Measurements from ENCODE around the gene CCDC70.
"Not testable (repeated sequence)": the region's sequence is repeated elsewhere in the genome, so short reads cannot be mapped to it uniquely, and the experiment has no call there.

CCDC70 gene

GRCh38 chr13:51822106-51822815 lies 39.5 kb upstream of the CCDC70 start:
- Mint-ChIP-seq H3K27me3 (no peaks in the 10 kb centered on the region), H3K27ac (ENCODE audit: low read depth) (peak overlapping the region; percentile 88), H3K9me3 (no peaks in the 10 kb centered on the region), H3K4me3 (peak overlapping the region; percentile 80), H3K36me3 (ENCODE audit: insufficient read depth) (peaks cover 20% of the 10 kb centered on the region), H3K4me1 (peaks cover 88% of the 10 kb centered on the region)
- no peak for DNase-seq (ENCODE audit: low spot score in 2 of 2)
- no peak for ATAC-seq (replicated peaks; ENCODE audit: extremely low read depth, poor library complexity, severe bottlenecking)

DNA sequence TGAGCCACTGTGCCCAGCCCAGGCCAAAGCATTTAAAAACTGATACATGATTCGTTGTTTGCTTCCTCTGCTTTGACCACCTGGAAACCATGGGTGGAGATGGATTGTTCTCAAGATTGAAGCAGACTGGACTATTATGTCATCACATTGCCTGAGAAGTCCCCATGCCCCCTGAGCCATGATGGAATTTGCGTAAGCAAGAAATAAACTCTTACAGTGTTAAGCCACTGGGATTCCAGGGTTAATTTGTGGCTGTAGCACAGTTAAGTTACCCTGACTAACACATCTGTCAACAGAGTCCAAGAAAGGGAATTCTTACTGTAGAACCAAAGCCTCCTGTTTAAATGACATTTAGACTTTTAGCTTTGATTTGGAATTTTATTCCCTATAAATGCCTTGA lies 38.4 kb upstream of the CCDC70 start:
- no peak for ATAC-seq (replicated peaks; ENCODE audit: extremely low read depth, poor library complexity, severe bottlenecking)
- H3K4me1 Mint-ChIP-seq, result peaks cover 90% of the 10 kb centered on the region
- H3K36me3 Mint-ChIP-seq (ENCODE audit: insufficient read depth), result peaks cover 20% of the 10 kb centered on the region
- DNase-seq (ENCODE audit: low spot score in 2 of 2), result no peak
- peak overlapping the region; percentile 80 for H3K4me3 Mint-ChIP-seq
- no peaks in the 10 kb centered on the region for H3K27me3 Mint-ChIP-seq
- H3K9me3 Mint-ChIP-seq, result no peaks in the 10 kb centered on the region
- H3K27ac Mint-ChIP-seq (ENCODE audit: low read depth), result no peak overlapping the region

DNA sequence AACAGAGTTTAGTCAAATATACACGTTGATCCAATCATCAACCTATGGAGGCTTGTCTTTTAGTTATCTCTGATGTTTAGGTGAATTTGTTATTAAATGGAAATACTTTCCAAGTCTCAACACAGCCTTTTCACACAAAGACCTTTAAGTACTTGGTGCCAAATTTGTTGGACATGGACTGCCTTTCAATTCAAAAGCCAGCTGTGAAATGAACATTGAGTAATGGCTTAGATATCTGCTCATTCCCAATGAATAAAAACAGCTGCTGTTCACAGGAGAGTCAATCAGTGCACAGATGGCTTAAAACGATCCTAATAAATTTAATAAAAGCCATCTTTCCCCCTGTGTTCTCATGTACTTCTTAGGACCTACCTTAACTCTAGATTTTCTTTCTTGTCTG lies 37.9 kb upstream of the CCDC70 start:
- Mint-ChIP-seq H3K27ac (ENCODE audit: low read depth) (peak overlapping the region; percentile 86), H3K36me3 (ENCODE audit: insufficient read depth) (peaks cover 18% of the 10 kb centered on the region), H3K4me1 (peaks cover 90% of the 10 kb centered on the region), H3K27me3 (no peaks in the 10 kb centered on the region), H3K4me3 (peak overlapping the region; percentile 54), H3K9me3 (no peaks in the 10 kb centered on the region)
- DNase-seq (ENCODE audit: low spot score in 2 of 2) (no peak), ATAC-seq (replicated peaks; ENCODE audit: extremely low read depth, poor library complexity, severe bottlenecking) (no peak)

- not testable (repeated sequence) for DNase-seq (ENCODE audit: low spot score in 2 of 2); H3K27me3 Mint-ChIP-seq; ATAC-seq (replicated peaks; ENCODE audit: extremely low read depth, poor library complexity, severe bottlenecking); H3K9me3 Mint-ChIP-seq
- Mint-ChIP-seq H3K4me1 (peaks cover 81% of the 10 kb centered on the region), H3K27ac (ENCODE audit: low read depth) (peak overlapping the region; percentile 86), H3K4me3 (peak overlapping the region; percentile 54), H3K36me3 (ENCODE audit: insufficient read depth) (peaks cover 18% of the 10 kb centered on the region)
These were observed 37.1 kb upstream of the CCDC70 start for GRCh38 chr13:51824712-51825111.

DNA sequence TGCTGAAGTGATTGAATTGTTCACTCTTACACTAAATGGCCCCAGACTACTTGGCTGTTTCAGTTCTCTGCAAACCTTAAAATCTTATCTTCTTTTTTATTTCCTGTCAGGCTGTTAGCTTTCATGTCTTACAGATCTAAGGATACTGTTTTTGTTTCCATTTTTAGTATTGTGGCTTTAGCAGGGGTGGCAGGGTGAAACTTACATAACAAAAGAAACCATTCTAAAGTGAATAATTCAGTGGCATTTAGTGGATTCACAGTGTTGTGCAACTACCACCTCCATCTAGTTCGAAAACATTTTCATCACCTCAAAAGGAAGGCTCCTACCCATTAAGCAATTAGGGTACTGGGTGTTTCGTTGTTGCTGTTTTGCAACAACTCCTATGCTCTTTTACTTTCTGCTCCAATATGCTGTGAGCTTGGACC lies 36.6 kb upstream of the CCDC70 start:
- Mint-ChIP-seq H3K36me3 (ENCODE audit: insufficient read depth) (peaks cover 18% of the 10 kb centered on the region), H3K4me1 (peaks cover 77% of the 10 kb centered on the region), H3K9me3 (no peaks in the 10 kb centered on the region), H3K27ac (ENCODE audit: low read depth) (peak overlapping the region; percentile 86), H3K4me3 (peak overlapping the region; percentile 54), H3K27me3 (no peaks in the 10 kb centered on the region)
- DNase-seq (ENCODE audit: low spot score in 2 of 2) (no peak), ATAC-seq (replicated peaks; ENCODE audit: extremely low read depth, poor library complexity, severe bottlenecking) (peak; percentile 78)

DNA sequence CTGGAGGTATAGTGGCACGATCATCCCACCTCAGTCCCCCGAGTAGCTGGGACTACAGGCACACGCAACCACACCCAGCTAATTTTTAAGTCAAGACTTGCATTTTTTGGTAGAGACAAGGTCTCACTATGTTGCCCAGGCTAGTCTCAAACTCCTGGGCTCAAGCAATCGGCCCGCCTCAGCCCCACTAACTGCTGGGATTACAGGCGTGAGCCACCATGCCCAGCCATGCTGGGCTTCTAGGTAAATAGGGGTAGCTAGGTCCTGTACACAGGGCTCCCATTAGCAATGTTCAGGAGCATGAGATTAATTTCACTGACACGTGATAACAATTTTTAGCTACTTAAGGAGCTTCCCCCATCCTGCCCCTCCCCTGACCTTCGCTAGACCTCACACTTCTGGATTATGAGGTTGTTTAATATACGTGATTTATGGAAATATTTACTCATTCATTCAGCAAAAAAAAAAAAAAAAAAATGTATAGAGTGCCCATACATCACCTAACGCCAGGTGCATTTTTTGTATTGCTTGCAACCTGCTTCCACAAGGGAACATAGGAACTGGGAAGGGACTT lies 36.0 kb upstream of the CCDC70 start:
- no peaks in the 10 kb centered on the region for H3K9me3 Mint-ChIP-seq

GRCh38 chr13:51826606-51827005 lies 35.2 kb upstream of the CCDC70 start:
- H3K36me3 Mint-ChIP-seq (ENCODE audit: insufficient read depth), result peaks cover 18% of the 10 kb centered on the region

More for the DNA sequence above, 36.0 kb upstream of the CCDC70 start:
- Mint-ChIP-seq H3K4me3 (peak overlapping the region; percentile 54), H3K36me3 (ENCODE audit: insufficient read depth) (peaks cover 18% of the 10 kb centered on the region), H3K27ac (ENCODE audit: low read depth) (peak overlapping the region; percentile 86), H3K27me3 (no peaks in the 10 kb centered on the region), H3K4me1 (peaks cover 71% of the 10 kb centered on the region)
- no peak for ATAC-seq (replicated peaks; ENCODE audit: extremely low read depth, poor library complexity, severe bottlenecking)
- DNase-seq (ENCODE audit: low spot score in 2 of 2), result no peak

GRCh38 chr13:51827254-51827653 lies 34.5 kb upstream of the CCDC70 start:
- Mint-ChIP-seq H3K9me3 (no peaks in the 10 kb centered on the region), H3K27me3 (no peaks in the 10 kb centered on the region), H3K4me1 (peaks cover 58% of the 10 kb centered on the region), H3K4me3 (peak overlapping the region; percentile 54), H3K27ac (ENCODE audit: low read depth) (peak overlapping the region; percentile 86), H3K36me3 (ENCODE audit: insufficient read depth) (peaks cover 16% of the 10 kb centered on the region)
- DNase-seq (ENCODE audit: low spot score in 2 of 2), result no peak
- no peak for ATAC-seq (replicated peaks; ENCODE audit: extremely low read depth, poor library complexity, severe bottlenecking)

More at GRCh38 chr13:51826606-51827005, 35.2 kb upstream of the CCDC70 start:
- ATAC-seq (replicated peaks; ENCODE audit: extremely low read depth, poor library complexity, severe bottlenecking) (no peak), DNase-seq (ENCODE audit: low spot score in 2 of 2) (no peak)
- no peaks in the 10 kb centered on the region for H3K27me3 Mint-ChIP-seq
- peaks cover 62% of the 10 kb centered on the region for H3K4me1 Mint-ChIP-seq
- H3K27ac Mint-ChIP-seq (ENCODE audit: low read depth), result peak overlapping the region; percentile 86
- peak overlapping the region; percentile 54 for H3K4me3 Mint-ChIP-seq
- H3K9me3 Mint-ChIP-seq, result no peaks in the 10 kb centered on the region

GRCh38 chr13:51828730-51829567 lies 32.8 kb upstream of the CCDC70 start:
- peaks cover 56% of the 10 kb centered on the region for H3K4me1 Mint-ChIP-seq

GRCh38 chr13:51829568-51829899 lies 32.2 kb upstream of the CCDC70 start:
- peaks cover 13% of the 10 kb centered on the region for H3K36me3 Mint-ChIP-seq (ENCODE audit: insufficient read depth)
- no peak overlapping the region for H3K27ac Mint-ChIP-seq (ENCODE audit: low read depth)
- no peaks in the 10 kb centered on the region for H3K27me3 Mint-ChIP-seq
- no peak for DNase-seq (ENCODE audit: low spot score in 2 of 2)
- no peak for ATAC-seq (replicated peaks; ENCODE audit: extremely low read depth, poor library complexity, severe bottlenecking)
- no peaks in the 10 kb centered on the region for H3K9me3 Mint-ChIP-seq
- peaks cover 50% of the 10 kb centered on the region for H3K4me1 Mint-ChIP-seq
- H3K4me3 Mint-ChIP-seq, result no peak overlapping the region

More at GRCh38 chr13:51828730-51829567, 32.8 kb upstream of the CCDC70 start:
- no peaks in the 10 kb centered on the region for H3K27me3 Mint-ChIP-seq
- H3K9me3 Mint-ChIP-seq, result no peaks in the 10 kb centered on the region
- no peak overlapping the region for H3K27ac Mint-ChIP-seq (ENCODE audit: low read depth)
- no peak for ATAC-seq (replicated peaks; ENCODE audit: extremely low read depth, poor library complexity, severe bottlenecking)
- peaks cover 13% of the 10 kb centered on the region for H3K36me3 Mint-ChIP-seq (ENCODE audit: insufficient read depth)
- DNase-seq (ENCODE audit: low spot score in 2 of 2), result no peak
- no peak overlapping the region for H3K4me3 Mint-ChIP-seq

DNA sequence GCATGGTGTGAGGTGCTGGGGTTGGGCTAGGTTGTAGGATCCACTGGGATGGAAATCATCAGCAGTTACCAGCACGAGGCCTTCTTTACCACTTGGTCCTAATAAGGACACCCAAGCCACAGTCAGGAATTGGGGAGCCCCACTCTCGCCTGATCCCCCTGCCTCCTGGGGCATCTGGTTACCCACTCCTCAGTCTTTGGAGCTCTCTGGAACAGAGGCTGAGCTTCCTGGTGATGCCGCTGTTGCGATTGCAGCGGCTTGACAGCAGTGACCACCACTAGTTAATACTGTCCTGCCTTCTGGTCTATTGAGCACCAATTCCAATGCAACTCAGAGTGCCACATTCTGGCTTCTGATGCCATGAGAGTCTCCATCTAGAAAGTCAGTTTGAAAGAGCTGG lies 30.2 kb upstream of the CCDC70 start:
- no peak overlapping the region for H3K4me3 Mint-ChIP-seq
- H3K27me3 Mint-ChIP-seq, result no peaks in the 10 kb centered on the region
- H3K4me1 Mint-ChIP-seq, result peaks cover 31% of the 10 kb centered on the region
- DNase-seq (ENCODE audit: low spot score in 2 of 2) (no peak), ATAC-seq (replicated peaks; ENCODE audit: extremely low read depth, poor library complexity, severe bottlenecking) (no peak)
- H3K36me3 Mint-ChIP-seq (ENCODE audit: insufficient read depth), result peaks cover 8% of the 10 kb centered on the region
- H3K27ac Mint-ChIP-seq (ENCODE audit: low read depth), result no peak overlapping the region
- no peaks in the 10 kb centered on the region for H3K9me3 Mint-ChIP-seq

GRCh38 chr13:51832471-51833152 lies 29.2 kb upstream of the CCDC70 start:
- H3K36me3 Mint-ChIP-seq (ENCODE audit: insufficient read depth), result peaks cover 2% of the 10 kb centered on the region
- peak in 1 of 2 donors; percentile 44 for DNase-seq (ENCODE audit: low spot score in 2 of 2)
- no peaks in the 10 kb centered on the region for H3K9me3 Mint-ChIP-seq
- no peak overlapping the region for H3K4me3 Mint-ChIP-seq
- no peak overlapping the region for H3K27ac Mint-ChIP-seq (ENCODE audit: low read depth)
- ATAC-seq (replicated peaks; ENCODE audit: extremely low read depth, poor library complexity, severe bottlenecking), result peak; percentile 97
- no peaks in the 10 kb centered on the region for H3K27me3 Mint-ChIP-seq
- H3K4me1 Mint-ChIP-seq, result peaks cover 20% of the 10 kb centered on the region

All from central memory CD8-positive, alpha-beta T cell (primary cell).